CD4-positive, alpha-beta T cell (primary cell): ENCODE measurements around the gene BORCS8. TPM values are rescaled to one million over a fixed set of nuclear protein-coding genes. Genes with fewer than 3 reads are reported as not detected.

Source experiments
- ATAC-seq: fragments of 200-7000 bp; cut with Tn5 transposase; one replicate; pipeline ENCODE4 v1.10.0; 2022; ENCODE audit warnings: mild to moderate bottlenecking; ENCODE audit not compliant: poor library complexity
- CTCF ChIA-PET: fragments of 350-600 bp; sonication (Branson Sonifier 250); formaldehyde crosslinking; loops from one replicate; lab custom pipeline; 2021; ENCODE audit warnings: antibody characterized with exemption, inconsistent platforms; lab: Charles Lee
- POLR2A ChIA-PET: fragments of 350-600 bp; sonication (Branson Sonifier 250); formaldehyde crosslinking; loops from one replicate; lab custom pipeline; 2021; ENCODE audit warnings: antibody characterized with exemption, inconsistent platforms; lab: Charles Lee
- DNase-seq, 14 experiments: peaks; one replicate each; pipeline ENCODE4 v3.0.0-alpha.2; 2013 to 2020; ENCODE audit warnings: mixed read lengths in 2 of 14
- H3K27ac ChIP-seq, 2 donors: one replicate each; pipeline versions ENCODE4 v1.5.1 to v1.7.0; 2013; ENCODE audit warnings: low read length in 2 of 2, low read depth in 1 of 2, mild to moderate bottlenecking in 1 of 2
- H3K27me3 ChIP-seq, 2 experiments: 1 replicate in 1 of 2; 2 replicates in 1 of 2; pipeline versions ENCODE4 v1.6.1 to v1.7.0; 2013; ENCODE audit warnings: low read length in 2 of 2, control low read depth in 1 of 2, mild to moderate bottlenecking in 1 of 2, moderate library complexity in 1 of 2; ENCODE audit not compliant: insufficient read depth in 2 of 2, control insufficient read depth in 1 of 2
- H3K36me3 ChIP-seq: one replicate; pipeline ENCODE4 v1.6.1; 2013; ENCODE audit warnings: low read length, control low read depth; ENCODE audit not compliant: insufficient read depth
- H3K4me1 ChIP-seq: one replicate; pipeline ENCODE4 v1.6.1; 2013; ENCODE audit warnings: low read length, control low read depth; ENCODE audit not compliant: insufficient read depth
- H3K4me3 ChIP-seq: one replicate; pipeline ENCODE4 v1.5.1; 2013; ENCODE audit warnings: mild to moderate bottlenecking, low read length, moderate library complexity
- H3K9me3 ChIP-seq, 2 experiments: 1 replicate in 1 of 2; 2 replicates in 1 of 2; pipeline versions ENCODE4 v1.6.1 to v1.7.0; 2013; ENCODE audit warnings: low read length in 2 of 2, mild to moderate bottlenecking in 2 of 2, control low read depth in 1 of 2, moderate library complexity in 1 of 2; ENCODE audit not compliant: control insufficient read depth in 1 of 2, insufficient read depth in 1 of 2
- H3K27ac Mint-ChIP-seq: one replicate; pipeline ENCODE4 v1.8.0; 2020; ENCODE audit warnings: mixed read lengths
- H3K27me3 Mint-ChIP-seq: one replicate; pipeline ENCODE4 v1.8.0; 2021; ENCODE audit warnings: mixed read lengths
- H3K36me3 Mint-ChIP-seq: one replicate; pipeline ENCODE4 v1.8.0; 2021; ENCODE audit warnings: low read depth, mixed read lengths
- H3K4me1 Mint-ChIP-seq: one replicate; pipeline ENCODE4 v1.8.0; 2021; ENCODE audit warnings: low read depth, mixed read lengths
- H3K4me3 Mint-ChIP-seq: one replicate; pipeline ENCODE4 v1.8.0; 2020; ENCODE audit warnings: mild to moderate bottlenecking, mixed read lengths
- H3K9me3 Mint-ChIP-seq: one replicate; pipeline ENCODE4 v1.8.0; 2020; ENCODE audit warnings: mixed read lengths
- intact Hi-C, 2 experiments: fragments of 100-400 bp; cut with DNase I in 1 of 2; cut with micrococcal nuclease in 1 of 2; formaldehyde crosslinking; loops; one replicate each; pipeline versions ENCODE4 v1.15.1 to v1.9.0; 2023 to 2025; cut with DNase I, micrococcal nuclease
- total RNA-seq, 174 experiments: library from RNA in 2 of 174; stranded (reverse) in 2 of 174; gene quantifications; one replicate each; pipeline ENCODE4 v1.2.3 and lab custom pipeline; 2021 to 2026
- TF ChIP-seq, protein P1 (sequence below): fragments of 200-600 bp; IDR thresholded peaks from one replicate; pipeline ENCODE4 v1.8.0; 2022; ENCODE audit warnings: antibody characterized with exemption, mild to moderate bottlenecking

BORCS8 gene
- total RNA-seq, 2 experiments from 2014 or later, result 12.0 to 15.0 TPM

DNA sequence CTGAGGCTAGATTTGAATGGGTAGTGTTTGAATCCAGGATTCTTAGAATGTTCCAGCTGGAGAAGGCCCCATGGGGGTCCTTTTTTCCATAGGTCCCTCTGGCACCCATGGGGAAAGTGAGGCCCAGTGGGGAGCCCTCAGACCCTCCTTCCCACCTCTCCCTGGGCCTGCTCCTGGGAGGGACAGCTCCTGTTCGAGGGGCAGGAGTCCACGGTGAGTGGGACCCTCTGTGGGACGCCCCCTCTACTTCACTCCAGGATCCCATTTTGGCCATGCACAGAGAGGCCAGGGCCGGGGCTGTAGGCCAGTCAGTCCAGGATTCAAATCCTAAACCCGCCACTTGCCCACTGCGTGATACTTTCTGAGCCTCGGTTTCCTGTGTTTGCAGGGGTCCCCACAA is 29.5 kb downstream of the BORCS8 start:
- no peaks in the 10 kb centered on the region for H3K27me3 ChIP-seq
- TF ChIP-seq, protein P1, sequence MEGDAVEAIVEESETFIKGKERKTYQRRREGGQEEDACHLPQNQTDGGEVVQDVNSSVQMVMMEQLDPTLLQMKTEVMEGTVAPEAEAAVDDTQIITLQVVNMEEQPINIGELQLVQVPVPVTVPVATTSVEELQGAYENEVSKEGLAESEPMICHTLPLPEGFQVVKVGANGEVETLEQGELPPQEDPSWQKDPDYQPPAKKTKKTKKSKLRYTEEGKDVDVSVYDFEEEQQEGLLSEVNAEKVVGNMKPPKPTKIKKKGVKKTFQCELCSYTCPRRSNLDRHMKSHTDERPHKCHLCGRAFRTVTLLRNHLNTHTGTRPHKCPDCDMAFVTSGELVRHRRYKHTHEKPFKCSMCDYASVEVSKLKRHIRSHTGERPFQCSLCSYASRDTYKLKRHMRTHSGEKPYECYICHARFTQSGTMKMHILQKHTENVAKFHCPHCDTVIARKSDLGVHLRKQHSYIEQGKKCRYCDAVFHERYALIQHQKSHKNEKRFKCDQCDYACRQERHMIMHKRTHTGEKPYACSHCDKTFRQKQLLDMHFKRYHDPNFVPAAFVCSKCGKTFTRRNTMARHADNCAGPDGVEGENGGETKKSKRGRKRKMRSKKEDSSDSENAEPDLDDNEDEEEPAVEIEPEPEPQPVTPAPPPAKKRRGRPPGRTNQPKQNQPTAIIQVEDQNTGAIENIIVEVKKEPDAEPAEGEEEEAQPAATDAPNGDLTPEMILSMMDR, result no peak
- H3K27me3 Mint-ChIP-seq, result no peaks in the 10 kb centered on the region
- H3K36me3 ChIP-seq, result peaks cover under 1% of the 10 kb centered on the region
- POLR2A ChIA-PET, result no interaction called here
- H3K4me3 Mint-ChIP-seq, result no peak overlapping the region
- no peaks in the 10 kb centered on the region for H3K4me1 ChIP-seq
- DNase-seq (no peak), ATAC-seq (no peak)
- peaks cover 8% of the 10 kb centered on the region for H3K36me3 Mint-ChIP-seq
- no peaks in the 10 kb centered on the region for H3K4me1 Mint-ChIP-seq
- H3K27ac Mint-ChIP-seq, result no peak overlapping the region
- intact Hi-C loops, result no loop called here
- H3K27ac ChIP-seq, result no peak overlapping the region
- no peaks in the 10 kb centered on the region for H3K9me3 ChIP-seq
- no peak overlapping the region for H3K4me3 ChIP-seq
- H3K9me3 Mint-ChIP-seq, result no peaks in the 10 kb centered on the region
- CTCF ChIA-PET, result no interaction called here

DNA sequence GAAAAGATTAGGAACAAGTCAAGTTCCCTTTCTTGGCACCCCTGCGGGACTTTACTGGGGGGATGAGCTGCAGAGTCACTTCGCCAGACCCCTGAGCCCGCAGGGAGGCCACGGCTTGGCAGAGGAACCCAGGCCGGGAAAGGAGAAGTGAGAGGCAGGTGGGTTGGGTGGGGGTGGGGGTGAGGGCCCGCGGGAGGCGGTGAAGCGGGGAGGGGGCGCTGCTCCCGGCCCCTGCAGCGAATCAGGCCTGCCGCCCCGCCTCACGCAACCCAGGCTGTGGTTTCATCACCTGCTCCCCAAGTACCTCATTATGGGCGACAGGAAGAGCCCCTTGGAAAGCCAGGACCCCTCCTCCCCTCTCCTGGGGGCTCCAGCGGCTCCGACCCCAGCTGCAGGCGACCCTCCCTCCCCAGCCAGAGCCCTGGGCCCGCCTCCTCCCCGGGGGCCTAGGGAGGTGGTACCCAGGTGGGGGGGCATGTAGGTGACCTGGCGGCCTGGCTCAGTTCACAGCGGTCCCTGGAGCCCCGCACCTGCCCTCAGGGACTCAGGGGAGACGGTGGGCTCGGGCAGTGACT is 31.4 kb downstream of the BORCS8 start:
- Mint-ChIP-seq H3K36me3 (peaks cover 21% of the 10 kb centered on the region), H3K27ac (no peak overlapping the region), H3K27me3 (no peaks in the 10 kb centered on the region), H3K9me3 (no peaks in the 10 kb centered on the region), H3K4me3 (no peak overlapping the region), H3K4me1 (no peaks in the 10 kb centered on the region)
- Histone ChIP-seq H3K9me3 (no peaks in the 10 kb centered on the region), H3K27ac (no peak overlapping the region), H3K4me3 (no peak overlapping the region), H3K27me3 (no peaks in the 10 kb centered on the region), H3K4me1 (no peaks in the 10 kb centered on the region), H3K36me3 (peaks cover 4% of the 10 kb centered on the region)
- POLR2A ChIA-PET, result no interaction called here
- ATAC-seq (no peak), DNase-seq (no peak)
- intact Hi-C loops, result no loop called here
- CTCF ChIA-PET, result no interaction called here
- TF ChIP-seq, protein P1, result no peak

DNA sequence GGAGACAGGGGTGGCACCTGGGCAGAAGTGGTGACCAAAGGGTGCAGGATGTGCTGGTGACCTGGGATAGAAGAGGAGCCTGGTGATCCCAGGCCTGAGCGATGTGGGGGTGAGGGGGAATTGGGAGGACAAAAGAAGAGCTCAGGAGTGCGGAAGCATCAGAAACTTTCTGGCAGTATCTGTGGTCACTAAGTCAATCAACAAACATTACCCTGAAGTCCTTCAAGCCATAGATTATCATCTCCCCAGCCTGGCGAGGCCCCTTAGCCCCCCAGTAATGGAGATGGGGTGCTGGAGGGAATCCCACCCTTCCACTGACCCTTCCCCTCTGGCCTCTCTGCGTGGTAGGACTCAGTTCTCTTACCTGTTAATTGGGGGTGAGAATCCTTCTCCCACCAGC is 32.4 kb downstream of the BORCS8 start:
- H3K4me1 ChIP-seq, result no peaks in the 10 kb centered on the region
- no peak overlapping the region for H3K27ac Mint-ChIP-seq
- no peaks in the 10 kb centered on the region for H3K27me3 ChIP-seq
- DNase-seq (no peak), ATAC-seq (no peak)
- no peaks in the 10 kb centered on the region for H3K9me3 Mint-ChIP-seq
- ChIA-PET POLR2A (no interaction called here), CTCF (no interaction called here)
- no peak overlapping the region for H3K27ac ChIP-seq
- no peaks in the 10 kb centered on the region for H3K4me1 Mint-ChIP-seq
- H3K36me3 Mint-ChIP-seq, result peaks cover 27% of the 10 kb centered on the region
- TF ChIP-seq, protein P1, result no peak
- intact Hi-C loops, result no loop called here
- H3K4me3 ChIP-seq, result no peak overlapping the region
- H3K36me3 ChIP-seq, result peaks cover 4% of the 10 kb centered on the region
- no peaks in the 10 kb centered on the region for H3K27me3 Mint-ChIP-seq
- H3K9me3 ChIP-seq, result no peaks in the 10 kb centered on the region
- no peak overlapping the region for H3K4me3 Mint-ChIP-seq
